Sigmoid colon (tissue), 4 donors: ENCODE data around the gene TNFRSF11A.

ENCODE experiments used
- POLR2A ChIP-seq, 2 donors: fragments of 450-650 bp; IDR thresholded peaks; one replicate each; pipeline ENCODE4 v1.6.1; 2016; ENCODE audit warnings: antibody characterized with exemption in 2 of 2, mild to moderate bottlenecking in 2 of 2, moderate library complexity in 2 of 2
- POLR2AphosphoS5 ChIP-seq, 4 donors: sonication (generic); formaldehyde crosslinking; IDR thresholded peaks; one replicate each; pipeline ENCODE4 v1.6.1; 2017; ENCODE audit warnings: antibody characterized with exemption in 4 of 4
- TF ChIP-seq, protein P1 (sequence below), 4 experiments: fragments of 450-650 bp in 3 of 4; fragments of 200-600 bp in 1 of 4; IDR thresholded peaks; one replicate each; pipeline ENCODE4 v1.5.1; 2016 to 2019; ENCODE audit warnings: antibody characterized with exemption in 4 of 4, mild to moderate bottlenecking in 3 of 4, moderate library complexity in 2 of 4

DNA sequence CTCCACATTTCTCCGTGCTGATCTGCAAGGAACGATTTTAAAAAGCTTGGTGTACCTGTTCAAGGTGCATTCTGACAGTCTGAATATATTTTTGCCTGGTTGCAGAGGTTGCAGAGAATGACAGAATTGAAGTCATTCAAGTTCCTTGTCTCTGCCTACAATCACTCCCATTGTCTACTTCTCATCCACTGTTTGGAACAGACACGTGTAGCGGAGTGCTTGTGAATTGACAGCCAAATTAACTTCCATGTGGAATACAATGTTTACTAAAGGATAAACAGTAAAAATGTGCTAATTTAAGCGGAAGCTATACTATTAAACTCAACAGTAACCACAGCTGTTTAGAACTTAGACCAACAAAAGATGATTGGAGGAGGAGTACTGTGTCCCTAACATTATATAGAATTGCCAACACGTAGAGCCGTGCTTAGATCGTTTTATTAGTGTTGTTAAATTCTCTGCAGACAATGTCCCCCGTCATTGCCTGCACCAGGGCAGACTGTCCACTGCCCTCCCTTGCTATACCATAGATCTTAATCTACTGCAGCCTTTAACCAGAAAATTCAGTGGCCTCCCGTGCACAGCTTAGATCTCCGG lies 110.4 kb downstream of the TNFRSF11A start:
- TF ChIP-seq, protein P1, sequence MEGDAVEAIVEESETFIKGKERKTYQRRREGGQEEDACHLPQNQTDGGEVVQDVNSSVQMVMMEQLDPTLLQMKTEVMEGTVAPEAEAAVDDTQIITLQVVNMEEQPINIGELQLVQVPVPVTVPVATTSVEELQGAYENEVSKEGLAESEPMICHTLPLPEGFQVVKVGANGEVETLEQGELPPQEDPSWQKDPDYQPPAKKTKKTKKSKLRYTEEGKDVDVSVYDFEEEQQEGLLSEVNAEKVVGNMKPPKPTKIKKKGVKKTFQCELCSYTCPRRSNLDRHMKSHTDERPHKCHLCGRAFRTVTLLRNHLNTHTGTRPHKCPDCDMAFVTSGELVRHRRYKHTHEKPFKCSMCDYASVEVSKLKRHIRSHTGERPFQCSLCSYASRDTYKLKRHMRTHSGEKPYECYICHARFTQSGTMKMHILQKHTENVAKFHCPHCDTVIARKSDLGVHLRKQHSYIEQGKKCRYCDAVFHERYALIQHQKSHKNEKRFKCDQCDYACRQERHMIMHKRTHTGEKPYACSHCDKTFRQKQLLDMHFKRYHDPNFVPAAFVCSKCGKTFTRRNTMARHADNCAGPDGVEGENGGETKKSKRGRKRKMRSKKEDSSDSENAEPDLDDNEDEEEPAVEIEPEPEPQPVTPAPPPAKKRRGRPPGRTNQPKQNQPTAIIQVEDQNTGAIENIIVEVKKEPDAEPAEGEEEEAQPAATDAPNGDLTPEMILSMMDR (IDR thresholded peaks at IDR 0.05) = no peak
- TF ChIP-seq POLR2A (IDR thresholded peaks at IDR 0.05) (no peak), POLR2AphosphoS5 (IDR thresholded peaks at IDR 0.05) (no peak)
